Measurements from ENCODE around the gene DEAF1. TPM values are rescaled to one million over a fixed set of nuclear protein-coding genes. Genes with fewer than 3 reads are reported as not detected.

The DEAF1 gene
- total RNA-seq, 1 donor from 2014 or later: 48.1 TPM

- Mint-ChIP-seq H3K4me1 (ENCODE audit: unreplicated experiment) (peaks cover 7% of the 10 kb centered on the region), H3K36me3 (peaks cover 4% of the 10 kb centered on the region), H3K4me3 (no peak overlapping the region), H3K27ac (no peak overlapping the region), H3K27me3 (peaks cover 38% of the 10 kb centered on the region), H3K9me3 (no peaks in the 10 kb centered on the region)
- no peak for TF ChIP-seq CTCF (conservative IDR thresholded peaks at IDR 0.05)
- no peak for DNase-seq (ENCODE audit: extremely low spot score, unreplicated experiment)
These were observed 64.2 kb downstream of the DEAF1 start for GRCh38 chr11:630871-631270.

- Mint-ChIP-seq H3K4me1 (ENCODE audit: unreplicated experiment) (peaks cover 7% of the 10 kb centered on the region), H3K27ac (peak overlapping the region; percentile 63), H3K9me3 (no peaks in the 10 kb centered on the region), H3K36me3 (peaks cover 4% of the 10 kb centered on the region), H3K4me3 (peak overlapping the region; percentile 13), H3K27me3 (peaks cover 23% of the 10 kb centered on the region)
- no peak for DNase-seq (ENCODE audit: extremely low spot score, unreplicated experiment)
- no peak for TF ChIP-seq CTCF (conservative IDR thresholded peaks at IDR 0.05)
These were observed 65.8 kb downstream of the DEAF1 start for GRCh38 chr11:629237-629583.

- TF ChIP-seq CTCF (conservative IDR thresholded peaks at IDR 0.05): no peak
- peaks cover 23% of the 10 kb centered on the region for H3K27me3 Mint-ChIP-seq
- peak overlapping the region; percentile 63 for H3K27ac Mint-ChIP-seq
- H3K36me3 Mint-ChIP-seq: peaks cover 4% of the 10 kb centered on the region
- H3K4me3 Mint-ChIP-seq: peak overlapping the region; percentile 60
- peaks cover 11% of the 10 kb centered on the region for H3K4me1 Mint-ChIP-seq (ENCODE audit: unreplicated experiment)
- H3K9me3 Mint-ChIP-seq: no peaks in the 10 kb centered on the region
- DNase-seq (ENCODE audit: extremely low spot score, unreplicated experiment): no peak
These were observed 67.0 kb downstream of the DEAF1 start for GRCh38 chr11:628056-628455.

GRCh38 chr11:627308-627576 lies 67.8 kb downstream of the DEAF1 start:
- peaks cover 23% of the 10 kb centered on the region for H3K27me3 Mint-ChIP-seq
- no peak overlapping the region for H3K27ac Mint-ChIP-seq
- H3K4me1 Mint-ChIP-seq (ENCODE audit: unreplicated experiment): peaks cover 11% of the 10 kb centered on the region
- DNase-seq (ENCODE audit: extremely low spot score, unreplicated experiment): no peak
- no peaks in the 10 kb centered on the region for H3K9me3 Mint-ChIP-seq
- H3K36me3 Mint-ChIP-seq: peaks cover 4% of the 10 kb centered on the region
- no peak for TF ChIP-seq CTCF (conservative IDR thresholded peaks at IDR 0.05)
- H3K4me3 Mint-ChIP-seq: no peak overlapping the region

GRCh38 chr11:626475-627307 lies 68.3 kb downstream of the DEAF1 start, which contains the start of gene SCT:
Gene SCT (minus strand): TSS chr11:627181. CDS start chr11:627143, 38 bp downstream.
- no peak for TF ChIP-seq CTCF (conservative IDR thresholded peaks at IDR 0.05)
- peaks cover 11% of the 10 kb centered on the region for H3K4me1 Mint-ChIP-seq (ENCODE audit: unreplicated experiment)
- no peak within 1 kb of the TSS for H3K4me3 Mint-ChIP-seq
- H3K36me3 Mint-ChIP-seq: peaks cover 4% of the 10 kb centered on the region
- no peaks in the 10 kb centered on the region for H3K9me3 Mint-ChIP-seq
- H3K27ac Mint-ChIP-seq: peak within 1 kb of the TSS; percentile 63
- peaks cover 23% of the 10 kb centered on the region for H3K27me3 Mint-ChIP-seq
- no peak for DNase-seq (ENCODE audit: extremely low spot score, unreplicated experiment)
